ACHN (cell line): Measurements from ENCODE around the gene DENND1B.

Source experiments
- DNase-seq: peaks from one replicate; pipeline ENCODE4 v3.0.0-alpha.2; 2015
- in situ Hi-C: cut with HindIII; loops from 2 replicates; pipeline ENCODE4 v1.10.0; 2017; ENCODE audit warnings: low sequenced_read_pairs, low pct_ligation_motif_present, low pct_unique_long_range_greater_than_20kb

The DENND1B gene

DNA sequence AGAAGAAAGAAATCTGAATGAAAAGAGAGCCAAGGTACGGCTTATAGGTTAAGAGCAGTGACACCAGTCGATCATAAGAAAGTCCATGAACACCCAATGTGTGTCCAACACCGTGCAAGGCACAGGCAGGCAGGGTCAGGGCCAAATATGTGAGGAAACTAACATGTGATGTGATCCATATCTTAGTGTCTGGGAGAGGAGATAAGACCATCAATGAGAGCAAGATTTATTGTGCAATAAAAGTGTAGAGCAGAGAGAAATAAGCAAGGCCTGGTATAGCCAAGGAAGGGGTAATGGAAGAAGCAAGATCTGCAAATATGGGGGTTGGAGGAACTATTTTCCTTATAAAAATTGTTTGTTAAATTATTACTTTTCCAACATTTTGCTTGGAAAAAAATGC is 308.5 kb downstream of the DENND1B start:
- no peak for DNase-seq
- in situ Hi-C loops: no loop called here

DNA sequence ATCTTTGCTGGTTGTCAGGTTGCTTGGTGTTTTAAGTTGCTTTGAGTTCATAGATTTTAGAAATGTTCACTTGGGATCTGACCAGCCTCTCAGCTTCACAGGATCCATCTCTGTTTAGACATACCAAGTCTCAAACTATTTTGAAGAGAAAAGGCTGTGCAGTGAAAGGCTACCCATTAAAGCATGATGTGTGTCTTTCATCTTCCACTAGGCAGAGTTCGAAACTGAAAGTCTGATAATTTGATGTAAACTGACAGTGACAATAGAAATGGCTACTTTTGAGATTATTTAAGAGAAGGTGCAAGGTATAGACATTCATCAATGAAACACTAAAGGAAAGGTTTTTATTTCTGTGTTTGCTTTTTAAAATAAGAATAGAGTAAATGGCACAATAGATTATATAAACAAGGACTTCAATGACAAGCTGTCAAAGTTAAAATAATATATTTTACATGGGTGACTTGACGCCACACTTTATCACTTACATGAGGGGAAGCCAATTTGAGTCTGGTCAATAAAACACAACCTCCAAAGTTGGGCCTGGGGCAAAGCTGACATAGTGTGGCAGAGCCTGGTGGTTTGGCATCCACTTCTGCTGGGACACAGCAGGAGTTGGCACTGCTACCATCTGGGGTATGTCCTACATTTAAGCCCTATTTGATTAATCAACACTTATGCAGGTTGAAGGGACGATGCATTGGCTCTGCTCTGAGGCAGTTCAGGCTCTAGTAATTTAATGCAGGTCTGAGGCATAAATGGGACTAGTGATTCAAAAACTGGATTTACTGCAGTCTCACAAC is 309.6 kb downstream of the DENND1B start:
- DNase-seq: no peak

DNA sequence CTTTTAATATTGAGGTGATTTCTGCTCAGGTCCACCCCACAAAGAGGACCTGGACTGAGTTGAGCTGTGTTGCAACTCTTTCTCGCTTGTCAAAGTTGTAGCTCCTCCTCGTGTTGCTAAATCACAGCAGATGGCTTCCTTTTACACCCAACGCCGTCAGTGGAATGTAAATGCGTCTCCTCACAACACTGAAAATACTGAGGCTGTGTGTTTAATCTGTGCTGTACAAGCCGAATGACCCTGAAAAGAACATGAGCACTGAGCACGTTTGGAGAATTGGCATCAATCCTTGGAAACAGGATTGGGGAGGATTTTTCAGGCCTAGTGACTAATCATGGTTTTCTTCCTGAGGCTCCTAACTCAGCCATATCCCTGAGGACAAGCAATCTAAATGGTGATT is 311.2 kb downstream of the DENND1B start:
- in situ Hi-C loops: no loop called here
- DNase-seq: no peak

More for the DNA sequence above, 309.6 kb downstream of the DENND1B start:
- in situ Hi-C loops: no loop called here

DNA sequence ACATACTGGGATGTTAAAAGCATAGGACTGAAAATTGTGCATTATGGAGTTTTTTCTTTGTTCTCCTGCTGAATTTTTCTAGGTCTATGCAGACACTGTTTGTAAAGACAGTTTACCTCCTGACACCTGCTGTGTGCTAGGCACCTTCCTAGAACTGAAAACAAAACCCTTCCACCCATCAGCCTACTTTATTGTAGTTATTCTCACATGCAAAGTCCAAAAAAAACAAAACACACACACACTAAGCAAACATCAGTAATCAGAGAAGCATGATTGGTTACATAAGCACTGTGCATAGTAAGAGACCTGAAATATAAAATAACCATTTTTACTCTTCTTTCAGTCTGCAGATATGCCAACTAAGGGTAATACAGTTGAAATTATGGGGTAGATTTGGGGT is 312.1 kb downstream of the DENND1B start:
- no peak for DNase-seq
- in situ Hi-C loops: no loop called here

DNA sequence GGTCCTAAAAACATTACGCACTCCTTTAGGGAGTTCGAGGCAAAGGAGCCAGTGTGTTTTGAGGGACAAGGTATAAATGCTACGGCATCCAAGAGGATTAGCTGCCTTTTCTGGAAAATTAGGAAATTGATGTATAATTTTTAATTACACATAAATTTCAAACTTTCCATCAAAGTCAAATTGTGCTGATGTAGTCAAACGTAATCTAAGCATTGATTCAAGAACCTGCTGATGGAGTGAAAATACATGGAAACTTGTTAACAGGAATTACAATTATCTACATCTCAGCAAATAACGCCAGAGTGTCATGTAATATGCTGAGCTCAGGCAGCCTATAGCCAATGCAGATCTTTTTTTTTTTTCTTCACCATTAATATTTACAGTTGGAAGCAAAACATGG is 312.7 kb downstream of the DENND1B start:
- in situ Hi-C loops: no loop called here
- DNase-seq: no peak
